8988T (cell line): Measurements from ENCODE around the gene CCNK.

Experiments used
- DNase-seq: peaks from one replicate; pipeline ENCODE4 v3.0.0; 2011

CCNK gene

DNA sequence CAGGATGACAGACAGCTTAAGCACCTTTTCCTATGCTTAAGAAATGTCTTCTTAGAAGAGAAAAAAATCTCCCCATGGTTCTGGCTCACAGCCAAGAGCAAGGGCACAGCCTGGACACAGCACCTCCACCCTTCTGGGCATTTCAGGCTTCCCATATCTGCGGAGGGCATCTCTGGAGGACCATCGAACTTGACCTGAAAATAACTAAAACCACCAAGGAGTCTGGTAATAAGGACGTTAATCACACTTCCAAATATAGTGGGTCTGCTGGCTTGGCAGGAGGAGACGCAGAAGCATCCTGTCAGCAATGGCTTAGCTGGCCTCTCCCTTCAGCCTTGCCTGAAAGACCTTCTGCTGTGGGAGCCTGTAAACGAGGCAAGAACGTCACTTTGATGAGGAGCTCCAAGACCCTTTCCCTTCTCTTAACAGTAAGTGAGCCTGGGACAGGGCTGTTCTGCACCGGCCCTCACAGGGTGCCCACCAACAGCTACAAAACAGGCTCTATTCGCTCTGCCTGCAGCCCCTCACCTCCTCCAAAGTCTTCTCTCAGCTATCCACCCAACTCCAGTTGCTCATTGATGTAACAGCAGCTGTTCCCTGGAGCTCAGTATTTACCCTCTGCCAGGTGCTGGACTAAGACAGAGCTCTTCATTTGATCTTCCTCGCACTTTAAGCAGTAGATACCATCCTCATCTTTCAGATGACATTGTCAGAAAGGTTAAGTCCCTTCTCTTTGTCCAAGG lies 13.7 kb upstream of the CCNK start:
- no peak for DNase-seq

DNA sequence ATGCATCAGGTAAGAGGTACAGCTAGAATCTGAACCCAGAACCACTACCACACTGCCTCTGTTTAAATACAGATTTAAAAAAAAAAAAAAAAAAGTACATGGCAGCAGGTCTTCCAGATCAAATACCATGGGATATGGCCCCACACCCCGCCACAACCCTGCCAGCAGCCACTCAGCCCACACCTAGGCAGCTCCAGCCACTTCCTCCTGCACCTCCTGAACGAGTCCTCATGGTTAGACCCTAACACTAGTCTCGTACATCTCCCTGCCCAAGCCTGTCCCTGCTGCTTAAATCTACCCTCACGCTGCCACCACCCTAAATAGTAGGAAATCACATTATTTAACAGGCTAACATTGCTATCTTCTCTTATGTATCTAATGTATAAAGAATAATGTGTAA lies 13.1 kb upstream of the CCNK start:
- no peak for DNase-seq

DNA sequence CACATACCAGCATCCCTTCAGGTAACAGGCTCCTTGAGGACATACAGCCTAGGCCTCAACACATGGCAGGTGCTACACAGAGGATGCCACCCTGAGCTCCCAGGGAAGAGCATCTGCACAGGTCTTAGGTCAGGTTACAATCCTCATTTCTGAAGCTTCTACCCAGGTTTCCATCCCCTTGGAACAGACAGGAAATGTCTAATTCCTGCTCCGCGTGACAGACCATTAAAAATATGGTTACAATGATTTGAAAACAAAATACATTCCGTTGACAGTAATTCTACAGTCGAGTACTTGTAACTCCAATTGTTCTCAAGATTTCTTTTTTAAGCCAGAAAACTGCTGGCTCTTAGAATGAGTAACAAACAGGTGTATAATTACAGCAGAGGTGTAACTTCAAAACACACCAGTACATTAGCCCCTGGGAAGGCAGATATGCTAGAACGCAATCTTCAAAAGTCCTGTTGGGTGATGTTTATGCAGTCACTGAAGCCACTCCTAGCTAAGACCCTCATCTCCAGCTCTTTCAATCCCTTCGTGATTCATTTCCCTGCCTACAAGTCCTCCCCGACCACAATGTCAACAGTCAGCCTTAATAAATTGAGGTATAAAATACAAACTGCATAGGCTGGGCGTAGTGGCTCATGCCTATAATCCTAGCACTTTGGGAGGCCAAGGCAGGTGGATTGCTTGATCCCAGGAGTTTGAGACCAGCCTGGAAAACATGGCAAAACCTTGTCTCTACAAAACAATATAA lies 12.2 kb upstream of the CCNK start:
- no peak for DNase-seq

DNA sequence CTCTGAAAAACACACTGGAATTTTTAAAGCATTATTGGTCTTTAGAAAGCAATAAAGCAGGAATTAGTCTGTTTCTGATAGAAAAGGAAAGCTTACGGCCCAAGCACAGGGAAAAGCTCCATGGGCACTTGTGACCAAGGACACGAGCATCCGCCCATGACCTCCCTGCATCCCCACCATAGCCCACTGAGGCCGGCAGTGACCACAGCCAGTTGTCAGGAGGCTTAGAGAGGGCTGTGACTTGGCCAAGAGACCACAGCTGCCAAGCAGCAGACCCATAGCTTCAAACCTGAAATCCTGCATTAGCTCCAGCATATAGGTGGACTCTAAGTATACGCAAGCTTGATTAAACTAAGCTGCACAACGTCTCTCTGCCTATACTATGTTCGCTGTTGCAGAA lies 9.5 kb upstream of the CCNK start:
- DNase-seq: no peak

DNA sequence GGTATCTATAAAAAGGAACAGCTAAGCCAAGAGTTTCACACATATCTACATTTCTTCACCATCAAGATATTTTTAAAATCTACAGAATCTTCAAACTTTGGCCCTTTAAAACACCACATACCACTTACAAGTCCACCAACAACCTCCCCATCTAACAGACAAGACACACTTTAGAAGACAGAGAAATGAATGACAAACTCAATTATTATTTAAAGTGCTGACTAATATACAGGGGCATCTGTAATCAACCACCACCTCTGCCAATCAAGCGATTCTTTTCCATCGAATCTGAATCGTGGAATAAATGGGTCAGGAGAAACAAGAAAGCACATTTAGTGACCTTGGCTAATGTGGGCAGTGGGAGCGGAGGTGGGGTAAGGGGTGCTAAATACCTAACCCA lies 8.3 kb upstream of the CCNK start:
- DNase-seq: no peak

DNA sequence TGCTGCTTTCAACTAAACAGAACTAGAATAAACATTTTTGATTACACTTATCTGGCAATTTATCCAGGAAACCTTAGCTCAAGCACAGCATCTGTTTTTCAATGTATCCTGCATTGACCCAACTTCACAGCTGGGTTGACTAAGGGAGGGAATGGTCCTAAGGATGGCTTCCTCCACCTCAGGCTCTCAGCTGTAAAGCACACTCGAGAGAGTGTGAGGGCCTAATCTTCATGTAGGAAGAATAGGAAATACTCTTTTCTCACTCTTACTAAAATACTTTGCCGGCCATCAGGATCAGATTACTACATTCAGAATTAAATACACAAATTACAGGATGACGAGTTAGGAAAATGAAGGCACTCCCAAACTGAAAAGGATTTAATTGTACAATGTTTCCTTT lies 7.8 kb upstream of the CCNK start:
- DNase-seq: no peak

DNA sequence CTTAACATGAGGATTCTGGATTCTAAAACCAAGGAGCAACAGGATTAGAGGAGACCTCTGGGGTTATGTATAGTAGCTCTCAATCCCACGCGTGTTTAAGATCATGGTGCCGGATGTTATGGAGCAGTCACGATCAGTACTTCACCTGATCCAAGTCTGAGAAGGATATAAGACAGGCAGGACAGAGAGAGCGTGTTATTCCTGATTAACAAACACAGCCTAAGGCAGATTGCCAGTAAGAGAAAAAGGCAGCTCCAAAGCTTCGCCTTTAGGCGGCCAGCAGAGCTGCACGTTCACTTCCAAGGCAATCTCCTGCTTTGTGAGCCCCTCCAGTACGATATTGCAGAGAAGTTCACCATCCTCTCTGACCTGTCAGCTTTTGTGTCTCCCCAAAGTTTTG lies 6.0 kb upstream of the CCNK start:
- no peak for DNase-seq

DNA sequence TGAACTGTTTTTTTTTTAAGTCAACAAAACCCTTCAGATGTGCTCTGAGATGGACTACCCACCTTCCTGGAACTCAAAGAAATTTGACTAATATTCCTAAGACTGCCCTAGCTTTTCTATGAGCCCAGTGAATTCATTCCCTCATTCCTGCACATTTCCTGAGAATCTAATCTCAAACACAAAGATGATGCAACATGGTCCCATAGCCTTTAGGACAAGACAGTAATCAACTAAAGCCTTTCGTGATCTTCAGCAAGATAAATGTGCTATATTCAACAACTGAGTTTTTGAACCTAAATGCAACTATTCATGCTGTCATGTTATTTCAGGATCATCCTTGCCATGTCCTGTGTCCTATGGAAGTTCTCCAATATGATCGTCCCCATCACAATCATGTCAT lies 5.5 kb upstream of the CCNK start:
- no peak for DNase-seq

DNA sequence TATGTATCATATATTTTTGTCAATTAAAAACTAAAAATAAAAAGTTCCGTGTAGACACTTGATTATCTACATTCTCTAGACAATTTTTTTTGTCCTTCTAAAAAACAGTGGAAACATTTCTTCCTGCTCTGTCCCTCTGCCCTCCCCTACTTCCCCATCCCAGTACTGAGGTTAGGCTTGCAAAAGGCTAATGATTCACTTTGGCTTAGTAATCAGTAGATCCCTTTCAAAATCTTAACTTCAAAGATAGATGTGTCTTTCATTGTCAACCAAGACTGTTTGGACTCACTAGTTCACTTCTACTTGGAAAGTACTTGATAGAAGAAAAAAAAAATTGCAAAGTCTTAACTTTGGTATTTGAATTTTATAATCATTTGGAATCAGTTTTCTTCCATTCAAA lies 4.3 kb upstream of the CCNK start:
- no peak for DNase-seq

DNA sequence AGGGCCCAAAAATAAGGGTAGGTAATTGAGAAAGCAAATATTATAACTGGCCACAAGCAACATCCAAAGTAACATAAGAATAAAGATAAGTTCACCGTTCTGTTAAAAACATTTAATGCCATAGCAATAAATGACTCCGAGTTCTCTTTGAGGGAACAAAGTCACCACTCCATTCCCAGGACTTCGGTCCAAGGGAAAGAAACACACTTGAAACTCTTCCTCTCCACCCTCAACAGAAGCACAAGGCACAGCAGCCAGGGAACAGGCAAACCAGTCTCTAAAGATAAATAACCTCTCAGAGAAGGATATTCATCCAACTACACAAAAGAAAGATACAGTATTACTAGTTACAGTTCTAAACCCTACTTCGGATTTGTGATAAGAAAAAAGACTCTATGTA lies 3.1 kb upstream of the CCNK start:
- no peak for DNase-seq

DNA sequence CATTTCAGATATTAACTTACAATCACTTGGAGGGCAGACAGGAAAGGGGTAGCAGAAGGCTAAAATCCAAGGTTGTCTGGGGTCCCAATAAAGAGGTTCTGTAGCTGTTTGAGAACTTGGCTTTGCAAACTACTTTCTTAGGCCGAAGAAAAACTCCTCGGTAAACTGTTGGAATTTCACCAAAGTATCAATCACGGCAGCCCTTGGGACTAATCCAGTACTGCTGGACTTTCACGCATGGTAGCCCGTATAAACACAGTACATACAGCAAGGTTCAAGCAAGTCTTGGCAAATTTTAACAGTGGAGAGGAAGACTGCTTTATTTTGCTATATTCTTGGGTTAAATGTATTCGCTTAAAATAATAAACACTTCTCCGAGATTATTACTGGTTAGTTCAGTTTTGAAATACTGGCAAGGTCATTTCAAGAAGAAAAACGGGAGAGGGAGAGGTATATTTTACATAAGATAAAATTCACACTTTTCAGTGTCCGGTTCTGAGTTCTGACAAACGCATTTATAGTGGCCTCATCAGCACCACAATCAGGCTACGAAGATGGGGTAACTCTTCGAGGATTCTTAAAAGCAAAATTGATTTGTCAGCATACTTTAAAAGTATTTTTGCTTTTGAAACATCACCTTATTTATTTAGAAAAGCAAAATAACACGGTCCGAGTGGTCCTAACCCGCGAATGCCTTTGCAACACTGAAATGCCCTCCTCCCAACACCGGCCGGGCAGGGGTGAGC lies 1.9 kb upstream of the CCNK start:
- no peak for DNase-seq

DNA sequence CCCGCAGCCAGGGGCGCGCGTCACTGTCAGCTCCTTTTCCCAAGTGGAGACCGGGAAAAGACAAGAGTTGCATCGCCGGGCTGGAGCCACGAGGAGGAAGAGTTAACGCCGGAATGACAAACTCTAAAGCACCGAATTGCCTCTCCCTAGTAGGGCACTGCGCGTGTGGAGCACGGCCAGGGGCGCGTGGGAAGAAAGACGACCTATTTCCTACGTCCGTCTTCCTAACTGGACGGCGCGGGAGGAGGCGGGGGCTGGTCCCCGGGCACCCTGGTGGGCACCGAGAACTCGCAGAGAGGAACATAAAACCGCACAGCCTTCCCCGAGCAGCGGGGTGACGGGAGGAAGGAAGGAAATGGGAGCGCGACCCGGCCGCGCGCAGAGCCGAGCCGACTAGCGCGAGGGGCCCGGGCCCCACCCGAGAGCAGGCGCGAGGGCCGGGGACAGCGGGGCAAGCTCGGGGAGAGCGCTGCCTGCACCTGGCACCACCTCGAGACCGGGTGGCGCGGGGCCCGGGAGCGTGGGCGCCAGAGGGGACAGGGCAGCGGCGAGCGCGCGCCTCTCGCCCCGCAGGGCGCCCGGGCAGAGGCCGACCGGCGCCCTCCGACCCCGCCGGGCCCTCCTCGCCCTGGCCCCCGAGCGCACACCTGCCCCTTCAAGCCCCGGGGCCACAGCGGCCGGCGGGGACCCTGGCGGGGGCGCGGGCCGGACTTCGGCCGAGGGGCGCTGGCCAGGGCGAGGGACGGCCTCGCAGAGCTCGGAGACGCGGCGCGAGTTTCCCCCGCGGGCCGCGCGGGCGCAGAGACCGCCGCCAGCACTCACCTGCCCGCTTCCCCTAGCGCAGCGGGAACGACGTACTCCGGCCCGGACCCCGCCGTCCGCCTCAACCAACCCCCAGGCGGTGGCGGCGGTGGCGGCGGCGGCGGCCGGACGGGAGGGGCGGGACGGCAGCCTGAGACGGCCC lies 1.0 kb upstream of the CCNK start, which contains the start of gene SETD3:
TSS of gene SETD3 (minus strand) at position 954 of the 964 bp plus-strand sequence. CDS start 15,054 bp downstream, outside the sequence.
- peak; percentile 28 for DNase-seq

DNA sequence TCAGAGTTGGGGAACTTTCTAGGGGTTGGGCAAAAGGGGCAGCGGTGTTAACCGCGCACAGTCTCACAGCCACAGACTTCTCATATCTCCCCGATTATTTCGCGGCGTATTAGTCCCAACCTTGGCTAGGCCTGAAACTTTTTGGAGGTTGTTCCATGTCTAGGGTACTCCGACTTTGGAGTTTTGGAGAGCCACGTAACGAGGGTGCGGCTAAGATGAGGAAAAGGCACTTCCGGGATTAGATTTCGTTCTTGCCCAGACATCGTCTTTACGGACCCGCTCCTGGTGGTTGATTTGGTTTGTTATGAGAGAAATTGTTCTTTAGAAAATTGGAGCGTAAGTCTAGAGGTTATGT lies 513 bp downstream of the CCNK start:
- no peak for DNase-seq

DNA sequence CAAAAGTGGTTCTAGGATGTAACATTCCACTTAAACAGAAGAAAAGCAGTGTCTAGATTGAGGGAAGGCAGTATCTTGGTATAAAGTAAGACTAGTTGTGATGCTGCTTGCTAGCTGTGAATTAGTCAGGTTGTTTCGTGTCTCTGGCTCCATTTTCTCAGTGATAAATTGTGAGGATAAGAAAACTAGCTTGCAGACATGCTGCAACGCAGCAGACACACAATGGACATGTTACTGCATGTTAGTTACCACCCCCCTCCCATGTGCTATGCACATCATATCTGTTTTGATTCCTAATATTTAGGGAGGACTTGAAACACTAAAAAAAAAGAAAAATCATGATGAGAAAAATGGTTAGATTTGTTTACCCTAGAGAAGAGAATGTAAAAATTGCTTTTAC lies 2.9 kb downstream of the CCNK start:
- no peak for DNase-seq

DNA sequence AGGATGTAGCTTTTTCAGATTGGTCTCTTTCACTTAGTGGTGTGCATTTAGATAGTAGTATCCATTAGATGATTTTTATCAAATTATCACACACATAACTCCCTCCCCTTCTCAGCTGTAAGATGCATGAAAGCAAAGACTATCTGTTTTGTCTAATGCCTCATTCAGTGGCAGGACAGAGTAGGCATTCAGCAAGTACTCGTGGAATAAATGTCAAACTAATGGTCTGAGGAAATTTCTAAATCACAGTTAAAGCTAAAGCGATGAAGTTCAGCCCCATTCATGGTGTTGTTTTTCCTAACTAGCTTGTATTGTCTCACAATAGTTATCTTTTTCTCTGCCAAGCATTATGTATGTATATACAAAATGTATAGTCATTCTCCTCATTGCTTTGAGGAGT lies 16.1 kb downstream of the CCNK start:
- no peak for DNase-seq

DNA sequence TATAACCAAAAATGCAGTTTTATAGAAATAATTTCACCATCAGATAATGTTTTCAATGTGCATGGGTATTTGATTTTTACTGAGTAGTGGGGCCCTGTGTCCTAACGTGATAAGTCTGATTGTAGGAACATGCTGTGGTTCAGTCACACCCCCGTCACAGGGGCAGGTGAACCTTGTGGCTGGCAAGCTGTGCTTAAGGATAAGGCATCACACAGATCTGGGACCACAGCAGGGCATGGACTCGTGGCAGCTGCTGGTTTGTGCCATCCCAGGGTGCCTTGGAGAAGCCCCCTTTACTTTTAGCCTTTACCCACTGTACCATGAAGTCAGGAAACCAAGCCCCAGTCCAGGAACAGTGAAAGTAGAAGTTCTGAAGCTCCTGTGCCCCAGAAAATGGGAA lies 16.7 kb downstream of the CCNK start:
- DNase-seq: no peak

DNA sequence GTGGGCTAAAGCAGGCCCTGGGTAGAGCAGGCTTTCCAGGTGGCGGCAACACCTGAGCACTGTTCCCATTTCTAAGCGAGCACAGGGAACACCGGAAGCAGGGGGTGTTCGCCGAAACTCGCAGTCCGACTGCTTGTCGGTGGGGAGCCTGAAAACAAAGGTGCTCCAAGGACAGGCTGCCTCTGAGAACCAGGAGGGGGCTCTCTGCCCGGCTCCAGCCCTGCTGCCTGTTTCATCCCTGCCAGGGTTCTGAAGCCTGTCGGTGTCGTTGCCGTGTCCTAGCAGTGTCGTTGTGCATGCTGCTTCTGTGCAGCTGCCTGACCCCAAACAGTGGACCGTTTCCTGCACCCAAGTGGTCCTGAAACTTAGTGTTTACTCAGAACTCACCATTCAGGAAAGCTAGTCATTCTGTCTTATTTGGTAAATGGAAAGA lies 21.8 kb downstream of the CCNK start:
- no peak for DNase-seq

DNA sequence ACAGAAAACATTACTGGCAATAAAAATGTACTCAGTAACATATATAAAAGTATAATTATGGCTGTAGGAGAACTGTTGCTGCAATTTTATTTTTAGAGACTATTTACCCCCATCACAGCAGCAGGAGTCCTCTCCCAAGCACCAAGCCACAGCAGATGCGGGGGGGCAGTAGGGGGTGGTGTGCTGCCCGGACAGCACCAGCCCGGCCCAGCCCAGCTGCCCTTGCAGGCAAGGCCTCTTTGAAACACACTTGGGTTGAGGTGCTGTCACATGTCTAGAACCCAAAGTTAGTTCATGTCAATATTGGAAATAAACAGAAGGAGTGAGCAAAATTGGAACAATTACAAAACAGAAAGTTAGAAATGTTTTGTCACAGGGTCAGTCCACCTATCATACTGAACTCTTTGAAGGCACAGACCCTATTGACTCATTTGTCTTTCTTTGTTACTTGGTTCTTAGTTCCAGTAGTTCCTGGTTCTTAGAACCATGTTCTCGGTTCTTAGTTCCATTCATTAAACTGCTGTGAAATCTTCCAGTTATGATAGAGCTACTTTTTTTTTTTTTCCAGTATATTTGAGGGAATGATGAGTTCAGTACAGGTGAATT lies 22.7 kb downstream of the CCNK start:
- DNase-seq: no peak

DNA sequence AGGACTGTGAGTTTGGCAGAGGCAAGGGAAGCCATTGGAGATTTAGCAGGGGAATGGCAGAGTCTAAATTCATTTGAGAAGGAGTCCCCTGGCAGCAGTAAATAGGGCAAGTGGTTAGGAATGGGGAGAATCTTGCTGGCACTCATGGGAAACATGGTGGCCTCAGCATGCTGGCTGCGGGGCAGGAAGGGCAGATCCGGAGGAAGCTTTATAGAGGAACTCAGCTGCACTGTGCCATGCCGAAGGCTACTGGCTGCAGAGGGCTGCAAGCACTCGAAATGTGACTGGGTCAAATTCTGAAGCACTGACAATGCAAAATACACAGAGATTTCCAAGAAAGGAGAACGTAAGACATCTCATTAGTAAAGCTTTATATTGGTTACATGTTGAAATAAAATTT lies 23.9 kb downstream of the CCNK start:
- DNase-seq: no peak

DNA sequence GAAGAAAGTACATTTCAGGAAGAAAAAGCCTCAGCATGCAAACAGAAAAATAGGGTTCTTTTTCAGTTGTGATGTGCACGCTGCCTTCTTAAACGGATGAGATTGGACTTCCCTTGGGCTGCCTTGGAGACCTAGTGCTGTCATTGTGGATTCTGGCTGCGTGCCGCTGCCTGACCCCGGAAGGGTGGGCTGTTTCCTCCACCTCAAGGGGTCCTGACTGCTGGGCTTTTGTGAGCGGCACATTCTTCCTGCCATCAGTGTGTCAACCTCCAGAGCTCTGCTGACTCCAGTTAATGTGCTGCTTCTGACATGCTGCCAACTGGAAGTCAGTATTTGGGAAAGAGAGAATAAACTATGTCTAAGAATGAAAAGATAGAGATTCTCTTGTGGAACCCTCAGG lies 25.1 kb downstream of the CCNK start:
- no peak for DNase-seq

DNA sequence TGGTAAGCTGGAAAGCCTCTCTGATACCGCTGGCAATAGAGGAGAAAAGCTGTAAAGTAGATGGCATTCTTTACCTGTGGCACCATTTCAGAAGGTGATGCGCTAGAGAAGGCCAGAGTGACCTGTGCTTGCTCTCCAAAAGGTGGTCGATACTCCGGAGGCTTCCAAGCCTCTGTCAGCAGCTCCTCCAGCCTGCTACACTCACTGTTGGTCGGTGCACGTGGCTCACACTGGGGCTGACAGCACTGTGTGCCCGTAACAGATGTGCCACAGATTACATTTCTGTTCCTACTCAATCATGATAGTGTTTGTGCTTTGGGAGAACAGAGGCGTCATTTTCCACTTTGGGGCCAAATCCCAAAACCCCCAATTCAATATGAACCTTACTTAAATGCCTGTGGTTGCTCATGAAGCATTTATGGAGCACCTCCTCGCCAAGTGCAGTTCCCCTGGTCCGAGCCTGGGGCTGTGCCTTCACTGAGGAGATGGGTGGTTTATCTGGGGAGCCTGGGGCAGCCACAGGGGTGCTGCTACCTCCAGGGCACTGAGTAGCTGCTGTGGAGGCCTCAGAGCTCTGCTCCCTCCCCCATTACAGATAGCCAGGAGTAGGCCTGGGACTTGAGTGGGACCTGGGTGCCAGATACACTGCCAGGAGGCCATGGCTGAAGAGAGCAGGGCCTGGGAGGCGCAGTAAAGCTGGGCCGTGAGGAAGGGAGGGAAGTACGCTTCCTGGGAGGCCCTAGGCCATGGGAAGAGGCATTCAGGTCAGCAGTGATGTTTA lies 26.8 kb downstream of the CCNK start:
- DNase-seq: no peak
